Measurements from ENCODE around the gene KIF1A.
"Not testable (repeated sequence)": the region's sequence is repeated elsewhere in the genome, so short reads cannot be mapped to it uniquely, and the experiment has no call there.

KIF1A gene

GRCh38 chr2:240690421-240691074 is 129.5 kb downstream of the KIF1A start:
- H3K4me3 Mint-ChIP-seq; H3K4me1 Mint-ChIP-seq (ENCODE audit: low read depth); H3K27ac Mint-ChIP-seq; H3K27me3 Mint-ChIP-seq; H3K36me3 Mint-ChIP-seq (ENCODE audit: low read depth); H3K9me3 Mint-ChIP-seq: not testable (repeated sequence)

- H3K27ac Mint-ChIP-seq, result no peak overlapping the region
- no peaks in the 10 kb centered on the region for H3K9me3 Mint-ChIP-seq
- H3K36me3 Mint-ChIP-seq (ENCODE audit: low read depth), result no peaks in the 10 kb centered on the region
- no peak overlapping the region for H3K4me3 Mint-ChIP-seq
- H3K4me1 Mint-ChIP-seq (ENCODE audit: low read depth), result peaks cover 8% of the 10 kb centered on the region
- H3K27me3 Mint-ChIP-seq, result no peaks in the 10 kb centered on the region
Observed at GRCh38 chr2:240689975-240690374, 130.0 kb downstream of the KIF1A start.

GRCh38 chr2:240688553-240688919 is 131.5 kb downstream of the KIF1A start:
- Mint-ChIP-seq H3K27me3 (no peaks in the 10 kb centered on the region), H3K4me3 (no peak overlapping the region), H3K36me3 (ENCODE audit: low read depth) (no peaks in the 10 kb centered on the region), H3K4me1 (ENCODE audit: low read depth) (peaks cover 8% of the 10 kb centered on the region), H3K27ac (no peak overlapping the region), H3K9me3 (no peaks in the 10 kb centered on the region)

GRCh38 chr2:240687741-240688552 is 132.1 kb downstream of the KIF1A start:
- Mint-ChIP-seq H3K36me3 (ENCODE audit: low read depth) (no peaks in the 10 kb centered on the region), H3K4me1 (ENCODE audit: low read depth) (peaks cover 8% of the 10 kb centered on the region), H3K4me3 (no peak overlapping the region)

GRCh38 chr2:240687045-240687740 is 132.8 kb downstream of the KIF1A start:
- Mint-ChIP-seq H3K27me3 (no peaks in the 10 kb centered on the region), H3K4me1 (ENCODE audit: low read depth) (peaks cover 8% of the 10 kb centered on the region), H3K36me3 (ENCODE audit: low read depth) (no peaks in the 10 kb centered on the region), H3K27ac (no peak overlapping the region), H3K4me3 (no peak overlapping the region), H3K9me3 (no peaks in the 10 kb centered on the region)

More at GRCh38 chr2:240687741-240688552, 132.1 kb downstream of the KIF1A start:
- Mint-ChIP-seq H3K27me3 (no peaks in the 10 kb centered on the region), H3K9me3 (no peaks in the 10 kb centered on the region), H3K27ac (no peak overlapping the region)

GRCh38 chr2:240686460-240686859 is 133.6 kb downstream of the KIF1A start:
- H3K4me1 Mint-ChIP-seq (ENCODE audit: low read depth), result peaks cover 8% of the 10 kb centered on the region
- H3K27me3 Mint-ChIP-seq, result no peaks in the 10 kb centered on the region
- no peaks in the 10 kb centered on the region for H3K36me3 Mint-ChIP-seq (ENCODE audit: low read depth)
- no peaks in the 10 kb centered on the region for H3K9me3 Mint-ChIP-seq
- H3K4me3 Mint-ChIP-seq, result no peak overlapping the region
- no peak overlapping the region for H3K27ac Mint-ChIP-seq

GRCh38 chr2:240685771-240686371 is 134.1 kb downstream of the KIF1A start:
- Mint-ChIP-seq H3K27me3 (no peaks in the 10 kb centered on the region), H3K27ac (no peak overlapping the region), H3K4me1 (ENCODE audit: low read depth) (peaks cover 8% of the 10 kb centered on the region), H3K4me3 (no peak overlapping the region), H3K9me3 (no peaks in the 10 kb centered on the region), H3K36me3 (ENCODE audit: low read depth) (no peaks in the 10 kb centered on the region)

- H3K4me1 Mint-ChIP-seq (ENCODE audit: low read depth); H3K27me3 Mint-ChIP-seq; H3K36me3 Mint-ChIP-seq (ENCODE audit: low read depth); H3K9me3 Mint-ChIP-seq; H3K27ac Mint-ChIP-seq: not testable (repeated sequence)
- H3K4me3 Mint-ChIP-seq, result peak overlapping the region; percentile 10
Observed at GRCh38 chr2:240683980-240684728, 135.9 kb downstream of the KIF1A start.

GRCh38 chr2:240683329-240683979 is 136.6 kb downstream of the KIF1A start:
- H3K27ac Mint-ChIP-seq; H3K4me3 Mint-ChIP-seq; H3K36me3 Mint-ChIP-seq (ENCODE audit: low read depth); H3K9me3 Mint-ChIP-seq; H3K4me1 Mint-ChIP-seq (ENCODE audit: low read depth); H3K27me3 Mint-ChIP-seq: not testable (repeated sequence)

GRCh38 chr2:240682431-240683224 is 137.4 kb downstream of the KIF1A start, which contains the start of gene AQP12B:
Gene AQP12B (minus strand): TSS chr2:240682885. CDS start chr2:240682837, 48 bp downstream.
- not testable (repeated sequence) for H3K36me3 Mint-ChIP-seq (ENCODE audit: low read depth); H3K27me3 Mint-ChIP-seq; H3K4me3 Mint-ChIP-seq; H3K27ac Mint-ChIP-seq; H3K4me1 Mint-ChIP-seq (ENCODE audit: low read depth); H3K9me3 Mint-ChIP-seq

GRCh38 chr2:240680185-240680584 is 139.8 kb downstream of the KIF1A start:
- not testable (repeated sequence) for H3K9me3 Mint-ChIP-seq; H3K27ac Mint-ChIP-seq; H3K4me3 Mint-ChIP-seq; H3K36me3 Mint-ChIP-seq (ENCODE audit: low read depth); H3K4me1 Mint-ChIP-seq (ENCODE audit: low read depth); H3K27me3 Mint-ChIP-seq

GRCh38 chr2:240678909-240679308 is 141.1 kb downstream of the KIF1A start:
- H3K36me3 Mint-ChIP-seq (ENCODE audit: low read depth); H3K4me1 Mint-ChIP-seq (ENCODE audit: low read depth); H3K27ac Mint-ChIP-seq; H3K9me3 Mint-ChIP-seq; H3K4me3 Mint-ChIP-seq; H3K27me3 Mint-ChIP-seq: not testable (repeated sequence)

- not testable (repeated sequence) for H3K36me3 Mint-ChIP-seq (ENCODE audit: low read depth); H3K27ac Mint-ChIP-seq; H3K4me3 Mint-ChIP-seq; H3K9me3 Mint-ChIP-seq; H3K4me1 Mint-ChIP-seq (ENCODE audit: low read depth); H3K27me3 Mint-ChIP-seq
Observed at GRCh38 chr2:240678043-240678442, 142.0 kb downstream of the KIF1A start.

GRCh38 chr2:240675345-240675744 is 144.7 kb downstream of the KIF1A start:
- H3K4me3 Mint-ChIP-seq; H3K4me1 Mint-ChIP-seq (ENCODE audit: low read depth); H3K36me3 Mint-ChIP-seq (ENCODE audit: low read depth); H3K27ac Mint-ChIP-seq; H3K9me3 Mint-ChIP-seq: not testable (repeated sequence)
- H3K27me3 Mint-ChIP-seq, result peaks cover 12% of the 10 kb centered on the region

All from stimulated activated naive CD8-positive, alpha-beta T cell treated with anti-CD3 and anti-CD28 coated beads, Interleukin-15, Interleukin-2, amounts not matched to agents 100 ng/mL and 50 ng/mL, for 24 hours (primary cell).